Amygdala (tissue), 56 donors: Measurements from ENCODE around the gene ST7.

Source experiments
- DNase-seq, 56 donors: peaks; one replicate each; lab custom pipeline; 2025; lab: John Stamatoyannopoulos, UW

Gene ST7

GRCh38 chr7:117008118-117008885 is 55.0 kb downstream of the ST7 start:
- DNase-seq: no peak

GRCh38 chr7:117008886-117009531 is 55.7 kb downstream of the ST7 start:
- no peak for DNase-seq

- DNase-seq: no peak
These were observed 56.5 kb downstream of the ST7 start for GRCh38 chr7:117009705-117010361.

- no peak for DNase-seq
These were observed 57.3 kb downstream of the ST7 start for GRCh38 chr7:117010375-117011133.

- no peak for DNase-seq
These were observed 58.3 kb downstream of the ST7 start for GRCh38 chr7:117011419-117012260.

GRCh38 chr7:117012284-117012683 is 59.0 kb downstream of the ST7 start:
- DNase-seq: no peak

- DNase-seq: no peak
These were observed 59.4 kb downstream of the ST7 start for GRCh38 chr7:117012696-117013095.

GRCh38 chr7:117014099-117014656 is 60.9 kb downstream of the ST7 start:
- no peak for DNase-seq

- DNase-seq: peak in 28 of 56 donors; percentile 1 to 65 (median 17)
These were observed 61.4 kb downstream of the ST7 start for GRCh38 chr7:117014673-117015133.

GRCh38 chr7:117015258-117016184 is 62.2 kb downstream of the ST7 start:
- DNase-seq: no peak

GRCh38 chr7:117017017-117017451 is 63.7 kb downstream of the ST7 start:
- DNase-seq: no peak

GRCh38 chr7:117017702-117018266 is 64.5 kb downstream of the ST7 start:
- no peak for DNase-seq

- DNase-seq: no peak
These were observed 65.4 kb downstream of the ST7 start for GRCh38 chr7:117018713-117019112.

GRCh38 chr7:117019287-117019686 is 66.0 kb downstream of the ST7 start:
- no peak for DNase-seq

GRCh38 chr7:117019786-117020590 is 66.7 kb downstream of the ST7 start:
- DNase-seq: peak; percentile 11 to 94 (median 73)

GRCh38 chr7:117020591-117020973 is 67.3 kb downstream of the ST7 start:
- DNase-seq: no peak

GRCh38 chr7:117021366-117021765 is 68.1 kb downstream of the ST7 start:
- no peak for DNase-seq
